GM19455 (cell line): ENCODE results near the gene MRPL46.
"Not testable (repeated sequence)": the region's sequence is repeated elsewhere in the genome, so short reads cannot be mapped to it uniquely, and the experiment has no call there.

Source experiments
- ATAC-seq: cut with Tn5 transposase; IDR thresholded peaks from one replicate; pipeline ENCODE4 v1.9.1; 2021; ENCODE audit not compliant: unreplicated experiment

Gene MRPL46

GRCh38 chr15:88479169-88479568, 12.0 kb upstream of the MRPL46 start:
- no peak for ATAC-seq

GRCh38 chr15:88477904-88478303, 10.7 kb upstream of the MRPL46 start:
- ATAC-seq = no peak

GRCh38 chr15:88477126-88477525, 9.9 kb upstream of the MRPL46 start:
- no peak for ATAC-seq

GRCh38 chr15:88476635-88477060, 9.5 kb upstream of the MRPL46 start:
- no peak for ATAC-seq

GRCh38 chr15:88473661-88474293, 6.6 kb upstream of the MRPL46 start:
- ATAC-seq = not testable (repeated sequence)

GRCh38 chr15:88472225-88472624, 5.0 kb upstream of the MRPL46 start:
- ATAC-seq = no peak

GRCh38 chr15:88470625-88471372, 3.6 kb upstream of the MRPL46 start:
- ATAC-seq = no peak

GRCh38 chr15:88469321-88469720, 2.1 kb upstream of the MRPL46 start:
- no peak for ATAC-seq

GRCh38 chr15:88468721-88469120, 1.5 kb upstream of the MRPL46 start:
- not testable (repeated sequence) for ATAC-seq

GRCh38 chr15:88467935-88468528, 844 bp upstream of the MRPL46 start:
- no peak for ATAC-seq

- no peak for ATAC-seq
These were observed 1.5 kb downstream of the MRPL46 start for GRCh38 chr15:88465633-88466224.

- no peak for ATAC-seq
These were observed 3.2 kb downstream of the MRPL46 start for GRCh38 chr15:88463870-88464532.

GRCh38 chr15:88456733-88457132, 10.5 kb downstream of the MRPL46 start:
- no peak for ATAC-seq

- ATAC-seq = peak; percentile 84
These were observed 12.0 kb downstream of the MRPL46 start for GRCh38 chr15:88454867-88455810.

GRCh38 chr15:88454236-88454635, 13.0 kb downstream of the MRPL46 start:
- ATAC-seq = no peak

- ATAC-seq = no peak
These were observed 13.5 kb downstream of the MRPL46 start for GRCh38 chr15:88453651-88454050.

- ATAC-seq = peak; percentile 62
These were observed 16.9 kb downstream of the MRPL46 start for GRCh38 chr15:88450125-88450798.

GRCh38 chr15:88449581-88449980, 17.6 kb downstream of the MRPL46 start:
- ATAC-seq = no peak

- no peak for ATAC-seq
These were observed 18.2 kb downstream of the MRPL46 start for GRCh38 chr15:88448991-88449461.
